ENCODE data around the gene CDCA5.

Gene CDCA5

DNA sequence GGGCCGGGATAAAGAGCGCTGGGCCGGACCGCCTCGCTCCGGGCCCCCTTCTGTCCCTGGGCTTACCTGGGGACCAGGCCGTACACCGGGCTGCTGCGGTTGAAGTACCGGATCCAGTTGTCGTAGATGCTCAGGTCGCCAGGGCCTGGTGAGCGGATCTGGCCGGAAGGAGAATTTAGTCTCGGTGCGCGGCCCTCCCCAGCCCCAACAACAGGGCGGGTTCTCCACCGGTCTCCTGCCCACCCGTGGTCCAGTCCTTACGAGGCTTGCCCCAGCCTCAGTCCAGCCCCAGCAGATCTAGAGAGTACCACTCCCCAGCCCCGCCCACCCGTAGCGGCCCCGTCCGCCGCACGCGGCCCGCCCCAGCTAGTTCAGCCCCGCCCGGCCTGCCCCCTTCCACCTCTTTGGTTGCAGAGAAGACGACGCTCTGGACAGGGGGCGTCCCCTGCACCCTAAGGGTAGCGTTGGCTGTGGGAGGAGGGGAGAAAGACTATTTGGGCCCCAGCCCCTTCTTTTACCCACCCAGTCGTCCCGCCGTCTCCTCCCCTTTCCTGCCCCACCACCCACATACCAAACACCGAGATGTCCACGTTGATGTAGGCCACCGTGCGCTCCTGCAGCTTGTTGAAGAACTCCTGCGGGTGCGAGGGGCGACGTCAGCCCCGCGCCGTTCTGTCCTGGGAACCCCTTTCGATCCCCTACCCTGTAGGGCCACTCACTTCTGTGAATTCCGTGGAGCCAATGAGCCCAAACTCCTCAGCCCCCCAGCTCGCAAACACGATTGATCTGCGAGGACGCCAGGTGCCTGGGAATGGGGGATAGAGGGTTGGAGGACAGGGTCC is 36.0 kb downstream of the CDCA5 start:
- peak in 1 of 2 donors; percentile 16 for DNase-seq (ENCODE audit: low read depth in 1 of 2, low spot score in 1 of 2)

DNA sequence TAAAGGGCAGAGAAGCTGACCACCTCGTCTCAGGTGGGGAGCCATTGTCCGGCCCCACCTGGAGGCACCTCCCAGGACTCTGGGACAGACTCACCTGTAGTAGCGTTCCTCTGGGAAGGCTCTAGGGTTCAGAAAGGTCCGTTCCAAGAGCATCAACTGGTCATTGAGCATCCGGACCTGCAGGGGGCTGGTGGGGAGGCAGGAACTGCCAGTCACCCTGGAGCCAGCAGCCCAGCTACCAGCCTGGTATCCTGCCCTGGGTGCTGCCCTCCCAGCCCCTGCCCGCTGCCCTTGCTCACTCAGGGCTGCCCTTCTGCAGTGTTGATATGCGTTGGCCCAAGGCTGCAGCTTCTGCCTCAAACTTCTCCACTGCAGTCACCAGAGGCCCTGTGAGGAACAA is 38.1 kb downstream of the CDCA5 start:
- no peak for DNase-seq (ENCODE audit: low read depth in 1 of 2, low spot score in 1 of 2)

DNA sequence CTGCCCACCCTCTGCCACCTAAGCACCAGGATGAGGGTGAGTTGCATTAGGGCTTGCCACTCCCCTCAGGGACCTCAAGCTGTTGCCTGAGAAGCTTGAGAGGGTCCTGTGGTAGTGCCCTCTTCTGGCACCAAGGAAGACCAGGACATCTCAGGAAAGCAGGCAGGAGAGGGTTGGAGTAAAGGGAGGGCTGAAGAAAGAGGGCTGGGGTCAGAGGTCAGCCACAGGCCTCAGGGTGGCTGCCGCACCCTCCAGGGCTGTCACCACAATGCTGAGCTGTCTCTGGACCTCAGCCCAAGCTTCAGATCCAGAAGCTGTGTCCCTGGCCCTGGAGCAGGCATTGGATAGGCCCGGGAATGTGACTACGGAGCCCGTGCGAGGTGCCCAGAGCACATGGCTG is 38.8 kb downstream of the CDCA5 start:
- DNase-seq (ENCODE audit: low read depth in 1 of 2, low spot score in 1 of 2): no peak

DNA sequence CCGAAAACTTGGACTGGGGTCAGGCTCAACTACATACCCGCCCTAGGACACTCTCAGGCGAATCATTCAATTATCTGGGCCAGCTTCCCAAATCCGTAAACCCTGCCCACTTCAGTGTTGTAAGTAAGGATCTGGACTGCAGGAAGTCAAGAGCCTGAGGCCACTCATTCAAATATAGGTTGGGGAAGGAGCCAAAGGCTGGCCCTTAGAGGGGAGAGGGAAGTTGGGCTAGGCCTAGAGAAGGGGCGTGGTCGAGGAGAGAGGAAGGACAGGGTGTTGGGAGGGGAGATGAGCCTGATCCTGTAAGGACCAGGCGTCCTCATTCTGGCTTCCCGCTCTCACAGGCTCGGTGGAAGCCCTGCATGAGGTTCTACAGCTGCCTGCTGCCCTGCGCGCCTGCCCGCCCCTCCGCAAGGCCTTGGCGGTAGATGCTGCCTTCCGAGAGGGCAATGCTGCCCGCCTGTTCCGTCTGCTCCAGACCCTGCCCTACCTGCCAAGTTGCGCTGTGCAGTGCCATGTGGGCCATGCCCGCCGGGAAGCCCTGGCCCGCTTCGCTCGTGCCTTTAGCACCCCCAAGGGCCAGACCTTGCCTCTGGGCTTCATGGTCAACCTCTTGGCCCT is 39.8 kb downstream of the CDCA5 start:
- no peak for DNase-seq (ENCODE audit: low read depth in 1 of 2, low spot score in 1 of 2)

DNA sequence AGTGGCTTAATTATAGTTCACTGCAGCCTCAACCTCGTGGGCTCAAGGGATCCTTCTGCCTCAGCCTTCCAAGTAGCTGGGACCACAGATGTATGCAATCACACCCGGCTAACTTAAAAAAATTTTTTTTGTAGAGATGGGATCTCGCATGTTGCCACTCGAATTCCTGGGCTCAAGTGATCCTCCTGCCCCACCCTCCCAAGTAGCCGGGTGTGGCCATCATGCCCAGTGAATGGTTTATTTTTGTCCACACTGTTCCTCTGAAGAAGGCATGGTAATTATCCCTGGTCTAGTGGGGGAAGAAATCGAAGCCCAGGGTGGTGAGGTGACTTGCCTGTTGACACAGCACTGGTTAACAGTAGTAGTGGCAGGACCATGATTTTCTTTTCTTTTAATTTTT is 40.9 kb downstream of the CDCA5 start:
- no peak for DNase-seq (ENCODE audit: low read depth in 1 of 2, low spot score in 1 of 2)

DNA sequence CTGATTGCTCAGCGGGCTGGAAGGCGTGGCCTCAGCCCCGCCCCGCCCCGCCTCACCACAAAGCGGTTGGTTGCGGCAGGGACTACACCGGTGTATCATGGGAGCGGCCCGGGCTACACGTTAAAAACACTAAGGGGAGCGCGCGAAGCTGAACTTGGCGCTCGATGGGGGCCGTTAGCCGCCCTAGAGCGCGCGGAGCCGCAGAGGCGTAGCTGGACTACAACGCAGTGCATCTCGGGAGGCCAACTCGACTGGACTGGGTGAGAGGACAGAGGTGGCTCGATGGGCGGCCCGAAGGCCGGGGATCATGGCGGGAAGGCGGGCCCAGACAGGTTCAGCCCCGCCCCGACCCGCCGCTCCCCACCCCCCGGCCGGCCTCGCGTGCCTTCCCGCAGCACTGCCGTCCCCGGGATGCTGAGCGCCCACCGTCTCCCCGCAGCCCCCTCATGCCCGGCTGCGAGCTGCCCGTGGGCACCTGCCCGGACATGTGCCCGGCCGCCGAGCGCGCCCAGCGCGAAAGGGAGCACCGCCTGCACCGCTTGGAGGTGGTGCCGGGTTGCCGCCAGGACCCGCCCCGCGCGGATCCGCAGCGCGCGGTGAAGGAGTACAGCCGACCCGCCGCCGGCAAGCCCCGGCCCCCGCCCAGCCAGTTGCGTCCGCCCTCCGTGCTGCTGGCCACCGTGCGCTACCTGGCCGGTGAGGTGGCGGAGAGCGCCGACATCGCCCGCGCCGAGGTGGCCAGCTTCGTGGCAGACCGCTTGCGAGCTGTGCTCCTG is 42.8 kb downstream of the CDCA5 start, which contains the start of gene SAC3D1:
Gene SAC3D1, plus strand, starts transcription at position 364 of the 776 bp plus-strand sequence. Its CDS starts 83 bp downstream, at position 447.
- DNase-seq (ENCODE audit: low read depth in 1 of 2, low spot score in 1 of 2): peak; percentile 71 to 75

DNA sequence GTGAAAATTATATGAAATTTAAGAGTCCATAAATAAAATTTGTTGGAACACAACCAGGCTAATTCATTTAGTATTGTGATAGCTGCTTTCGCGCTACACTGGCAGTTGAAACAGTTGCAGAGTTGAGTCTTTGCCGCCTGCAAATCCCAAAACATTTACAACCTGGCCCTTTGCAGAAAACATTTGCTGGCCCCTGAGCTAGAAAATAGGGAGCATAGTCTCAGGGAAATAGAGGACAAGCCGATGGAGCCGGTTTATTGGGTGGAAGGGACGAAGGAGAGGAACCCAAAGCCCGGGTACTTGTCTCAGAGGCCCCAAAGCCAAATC is 43.4 kb downstream of the CDCA5 start:
- no peak for DNase-seq (ENCODE audit: low read depth in 1 of 2, low spot score in 1 of 2)

DNA sequence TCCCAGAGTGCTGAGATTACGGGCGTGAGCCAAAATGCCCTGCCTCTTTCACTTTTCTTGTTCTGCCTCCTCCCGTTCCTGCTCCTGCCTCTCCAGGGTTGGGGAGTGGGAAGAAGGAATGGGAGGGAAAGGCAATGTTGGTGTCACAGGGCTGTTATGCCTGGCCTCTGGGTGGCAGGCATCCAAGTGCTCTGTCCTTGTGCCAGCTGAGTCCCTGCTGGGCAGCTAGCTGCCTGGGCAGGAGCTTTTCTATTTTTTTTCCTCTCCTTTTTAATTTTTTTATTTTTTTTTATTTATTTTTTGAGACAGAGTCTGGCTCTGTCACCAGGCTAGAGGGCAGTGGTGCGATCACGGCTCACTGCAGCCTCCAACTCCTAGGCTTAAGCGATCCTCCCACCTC is 46.9 kb downstream of the CDCA5 start:
- DNase-seq (ENCODE audit: low read depth in 1 of 2, low spot score in 1 of 2): no peak

DNA sequence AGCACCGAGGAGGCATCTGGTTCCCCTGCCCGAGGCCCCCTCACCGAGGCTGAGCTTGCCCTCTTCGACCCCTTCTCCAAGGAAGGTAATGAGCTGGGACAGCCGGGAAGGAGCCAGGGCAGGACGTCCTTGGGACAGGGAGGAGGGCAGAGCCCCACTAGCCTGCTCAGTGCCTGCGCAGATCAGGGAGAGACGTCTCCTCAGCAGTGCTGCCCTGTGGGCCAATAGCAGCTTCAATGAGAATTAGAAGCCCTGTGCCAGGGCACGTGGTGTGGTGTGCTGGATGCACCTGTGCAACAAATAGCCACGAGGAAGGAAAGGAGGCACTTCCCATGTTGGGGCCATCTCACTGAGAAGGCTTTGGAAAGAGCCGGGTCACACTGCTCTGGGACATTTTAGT is 48.3 kb downstream of the CDCA5 start:
- DNase-seq (ENCODE audit: low read depth in 1 of 2, low spot score in 1 of 2): no peak

DNA sequence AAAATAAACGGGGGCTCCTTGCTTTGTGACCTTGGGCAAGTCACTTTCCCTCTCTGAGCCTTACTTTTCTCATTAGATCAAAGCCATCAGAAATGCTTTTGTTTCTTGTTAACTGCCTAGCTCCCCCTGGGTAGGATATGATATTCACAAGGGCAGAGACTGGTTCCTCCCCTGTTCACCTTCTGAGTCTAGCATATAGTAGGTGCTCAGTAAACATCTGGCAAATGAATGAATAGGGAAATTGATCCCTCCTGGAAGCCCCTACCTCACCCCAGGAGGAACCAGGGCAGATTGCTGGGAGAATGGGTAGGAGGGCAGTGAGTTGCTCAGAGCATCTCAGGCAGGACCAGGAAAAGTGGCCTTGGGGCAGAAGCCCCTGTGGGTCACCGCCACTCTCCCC is 49.4 kb downstream of the CDCA5 start:
- no peak for DNase-seq (ENCODE audit: low read depth in 1 of 2, low spot score in 1 of 2)

DNA sequence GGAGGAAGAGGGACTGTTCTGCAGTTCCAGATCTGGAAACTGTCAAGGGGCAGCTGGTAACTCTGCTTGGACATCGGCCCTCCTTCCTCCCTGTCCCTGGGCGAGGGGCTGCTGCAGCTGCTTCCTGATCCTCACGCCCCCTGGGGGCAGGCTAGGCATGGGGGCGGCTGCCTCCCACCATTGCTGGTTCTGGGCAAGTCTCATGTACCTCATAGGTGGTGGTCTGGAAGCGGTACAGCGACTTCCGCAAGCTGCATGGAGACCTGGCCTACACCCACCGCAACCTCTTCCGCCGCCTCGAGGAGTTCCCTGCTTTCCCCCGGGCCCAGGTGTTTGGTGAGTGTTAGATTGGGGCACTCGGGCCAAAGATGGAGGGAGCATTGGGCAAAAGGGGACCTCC is 51.6 kb downstream of the CDCA5 start:
- no peak for DNase-seq (ENCODE audit: low read depth in 1 of 2, low spot score in 1 of 2)

Data from stimulated activated CD4-positive, alpha-beta T cell treated with anti-CD3 and anti-CD28 coated beads, Interleukin-15, amount 100 ng/mL, for 1 hour (primary cell).